Sigmoid colon (tissue), 4 donors: ENCODE measurements around the gene SLC17A9.

Experiments
- CTCF ChIP-seq, 4 experiments: fragments of 450-650 bp in 3 of 4; fragments of 200-600 bp in 1 of 4; IDR thresholded peaks; one replicate each; pipeline ENCODE4 v1.5.1; 2016 to 2019; ENCODE audit warnings: antibody characterized with exemption in 4 of 4, mild to moderate bottlenecking in 3 of 4, moderate library complexity in 2 of 4
- POLR2AphosphoS5 ChIP-seq, 4 donors: sonication (generic); formaldehyde crosslinking; IDR thresholded peaks; one replicate each; pipeline ENCODE4 v1.6.1; 2017; ENCODE audit warnings: antibody characterized with exemption in 4 of 4

GRCh38 chr20:62983210-62983609 is 30.7 kb downstream of the SLC17A9 start:
- no peak for TF ChIP-seq POLR2AphosphoS5 (IDR thresholded peaks at IDR 0.05)
- no peak for TF ChIP-seq CTCF (IDR thresholded peaks at IDR 0.05)
